Trophoblast cell (in vitro differentiated cells and primary cell): ENCODE results near the gene VSTM4.

Experiments used
- DNase-seq, 2 donors: peaks; one replicate each; pipeline ENCODE4 v3.0.0-alpha.2; 2016
- H2AFZ ChIP-seq: 2 replicates; pipeline ENCODE4 v1.6.1; 2013; ENCODE audit warnings: low read length, moderate library complexity, mild to moderate bottlenecking; ENCODE audit not compliant: insufficient read depth, poor library complexity
- H2AK5ac ChIP-seq: 2 replicates; pipeline ENCODE4 v1.6.1; 2013; ENCODE audit warnings: mild to moderate bottlenecking, low read length
- H2BK120ac ChIP-seq: 2 replicates; pipeline ENCODE4 v1.6.1; 2013; ENCODE audit warnings: low read length, mild to moderate bottlenecking, moderate library complexity; ENCODE audit not compliant: insufficient read depth, poor library complexity
- H2BK12ac ChIP-seq: 2 replicates; pipeline ENCODE4 v1.6.1; 2013; ENCODE audit warnings: mild to moderate bottlenecking, low read length, moderate library complexity
- H2BK5ac ChIP-seq: 2 replicates; pipeline ENCODE4 v1.6.1; 2013; ENCODE audit warnings: low read length, low read depth, moderate library complexity, mild to moderate bottlenecking; ENCODE audit not compliant: poor library complexity
- H3K14ac ChIP-seq: 2 replicates; pipeline ENCODE4 v1.6.1; 2013; ENCODE audit warnings: mild to moderate bottlenecking, low read length
- H3K18ac ChIP-seq: 2 replicates; pipeline ENCODE4 v1.6.1; 2013; ENCODE audit warnings: mild to moderate bottlenecking, low read length
- H3K23ac ChIP-seq: 2 replicates; pipeline ENCODE4 v1.6.1; 2013; ENCODE audit warnings: low read length
- H3K27ac ChIP-seq: 2 replicates; pipeline ENCODE4 v1.5.1; 2013; ENCODE audit warnings: low read depth, mild to moderate bottlenecking, inconsistent platforms, low read length, moderate library complexity
- H3K27me3 ChIP-seq: 2 replicates; pipeline ENCODE4 v1.6.1; 2013; ENCODE audit warnings: inconsistent platforms, mild to moderate bottlenecking, low read length, moderate library complexity; ENCODE audit not compliant: insufficient read depth
- H3K36me3 ChIP-seq, 2 experiments: 1 replicate in 1 of 2; 2 replicates in 1 of 2; pipeline ENCODE4 v1.6.1; 2013; ENCODE audit warnings: low read length in 2 of 2, mild to moderate bottlenecking in 2 of 2, moderate library complexity in 1 of 2; ENCODE audit not compliant: insufficient read depth in 2 of 2, control insufficient read depth in 1 of 2
- H3K4ac ChIP-seq: 2 replicates; pipeline ENCODE4 v1.6.1; 2013; ENCODE audit warnings: low read depth, mild to moderate bottlenecking, low read length, moderate library complexity
- H3K4me1 ChIP-seq, 2 experiments: 1 replicate in 1 of 2; 2 replicates in 1 of 2; pipeline ENCODE4 v1.6.1; 2013; ENCODE audit warnings: low read length in 2 of 2, mild to moderate bottlenecking in 2 of 2, moderate library complexity in 1 of 2; ENCODE audit not compliant: insufficient read depth in 2 of 2, control insufficient read depth in 1 of 2
- H3K4me2 ChIP-seq: 2 replicates; pipeline ENCODE4 v1.6.1; 2013; ENCODE audit warnings: inconsistent platforms, mild to moderate bottlenecking, low read length, moderate library complexity
- H3K4me3 ChIP-seq: 2 replicates; pipeline ENCODE4 v1.5.1; 2013; ENCODE audit warnings: mild to moderate bottlenecking, low read depth, low read length, inconsistent platforms
- H3K79me1 ChIP-seq: one replicate; pipeline ENCODE4 v1.6.1; 2013; ENCODE audit warnings: low read length
- H3K79me2 ChIP-seq: 2 replicates; pipeline ENCODE4 v1.6.1; 2013; ENCODE audit warnings: low read length, mild to moderate bottlenecking; ENCODE audit not compliant: control insufficient read depth, insufficient read depth, poor library complexity
- H3K9ac ChIP-seq: 2 replicates; pipeline ENCODE4 v1.6.1; 2013; ENCODE audit warnings: mild to moderate bottlenecking, low read length
- H3K9me3 ChIP-seq: 2 replicates; pipeline ENCODE4 v1.6.1; 2013; ENCODE audit warnings: low read depth, mild to moderate bottlenecking, control low read depth, inconsistent platforms, low read length; ENCODE audit not compliant: insufficient read depth
- H4K12ac ChIP-seq: 2 replicates; pipeline ENCODE4 v1.6.1; 2013; ENCODE audit warnings: low read depth, mild to moderate bottlenecking, low read length, moderate library complexity
- H4K8ac ChIP-seq: 2 replicates; pipeline ENCODE4 v1.6.1; 2013; ENCODE audit warnings: low read depth, mild to moderate bottlenecking, low read length, moderate library complexity
- H4K91ac ChIP-seq: one replicate; pipeline ENCODE4 v1.6.1; 2013; ENCODE audit warnings: low read depth, mild to moderate bottlenecking, low read length, moderate library complexity
- WGBS: extraction: QIAGEN DNeasy Blood & Tissue Kit; methylation state at CpG from one replicate; pipeline ENCODE4 v1.1.7; 2013; ENCODE audit warnings: missing lambda C conversion rate; ENCODE audit not compliant: insufficient read length, insufficient coverage; ENCODE audit errors: extremely low coverage; 5-methylcytosine and 5-hydroxymethylcytosine counted together

VSTM4 gene

GRCh38 chr10:49144058-49144720 is 28.9 kb upstream of the VSTM4 start:
- H3K27ac ChIP-seq, result no peak overlapping the region
- no peak overlapping the region for H3K14ac ChIP-seq
- no peak overlapping the region for H2AK5ac ChIP-seq
- no peaks in the 10 kb centered on the region for H3K4me1 ChIP-seq
- H4K91ac ChIP-seq, result no peak overlapping the region
- H3K4me3 ChIP-seq, result no peak overlapping the region
- no peak overlapping the region for H3K18ac ChIP-seq
- no peak overlapping the region for H4K8ac ChIP-seq
- WGBS, result no CpG with 5 or more reads among the region's 2 CpGs
- H3K9ac ChIP-seq, result no peak overlapping the region
- no peak overlapping the region for H2AFZ ChIP-seq
- no peak for DNase-seq
- H3K23ac ChIP-seq, result no peak overlapping the region
- H3K9me3 ChIP-seq, result peaks cover 2% of the 10 kb centered on the region
- no peak overlapping the region for H3K4ac ChIP-seq
- H3K27me3 ChIP-seq, result no peaks in the 10 kb centered on the region
- H2BK5ac ChIP-seq, result no peak overlapping the region
- no peak overlapping the region for H2BK120ac ChIP-seq
- H3K36me3 ChIP-seq, result no peaks in the 10 kb centered on the region
- no peaks in the 10 kb centered on the region for H3K79me2 ChIP-seq
- no peak overlapping the region for H4K12ac ChIP-seq
- no peaks in the 10 kb centered on the region for H3K79me1 ChIP-seq
- H3K4me2 ChIP-seq, result no peak overlapping the region
- H2BK12ac ChIP-seq, result no peak overlapping the region

- Histone ChIP-seq H2BK120ac (no peak overlapping the region), H3K4ac (no peak overlapping the region), H3K4me1 (no peaks in the 10 kb centered on the region), H3K79me1 (no peaks in the 10 kb centered on the region), H3K9me3 (peaks cover 2% of the 10 kb centered on the region), H3K23ac (no peak overlapping the region), H3K27me3 (no peaks in the 10 kb centered on the region), H3K4me2 (no peak overlapping the region), H3K4me3 (no peak overlapping the region), H2AFZ (no peak overlapping the region), H2AK5ac (no peak overlapping the region), H4K12ac (no peak overlapping the region), H3K9ac (no peak overlapping the region), H2BK5ac (no peak overlapping the region), H4K91ac (no peak overlapping the region), H4K8ac (no peak overlapping the region), H3K36me3 (no peaks in the 10 kb centered on the region), H3K14ac (no peak overlapping the region), H3K27ac (no peak overlapping the region), H3K79me2 (no peaks in the 10 kb centered on the region), H3K18ac (no peak overlapping the region), H2BK12ac (no peak overlapping the region)
- no peak for DNase-seq
These were observed 27.9 kb upstream of the VSTM4 start for GRCh38 chr10:49143249-49143648.

GRCh38 chr10:49141541-49142332 is 26.4 kb upstream of the VSTM4 start:
- H3K79me1 ChIP-seq, result no peaks in the 10 kb centered on the region
- no peak overlapping the region for H2BK120ac ChIP-seq
- H3K9ac ChIP-seq, result no peak overlapping the region
- H3K18ac ChIP-seq, result no peak overlapping the region
- no peaks in the 10 kb centered on the region for H3K36me3 ChIP-seq
- no peak overlapping the region for H4K12ac ChIP-seq
- no peaks in the 10 kb centered on the region for H3K79me2 ChIP-seq
- DNase-seq, result no peak
- no peak overlapping the region for H3K27ac ChIP-seq
- H3K9me3 ChIP-seq, result peaks cover 2% of the 10 kb centered on the region
- H2BK5ac ChIP-seq, result no peak overlapping the region
- H2AK5ac ChIP-seq, result no peak overlapping the region
- H4K91ac ChIP-seq, result no peak overlapping the region
- no peak overlapping the region for H2AFZ ChIP-seq
- no peak overlapping the region for H3K14ac ChIP-seq
- H2BK12ac ChIP-seq, result no peak overlapping the region
- H4K8ac ChIP-seq, result no peak overlapping the region
- H3K23ac ChIP-seq, result no peak overlapping the region
- H3K4ac ChIP-seq, result no peak overlapping the region
- no CpG with 5 or more reads among the region's 5 CpGs for WGBS
- H3K4me3 ChIP-seq, result no peak overlapping the region
- H3K4me2 ChIP-seq, result no peak overlapping the region
- H3K27me3 ChIP-seq, result no peaks in the 10 kb centered on the region
- H3K4me1 ChIP-seq, result no peaks in the 10 kb centered on the region

GRCh38 chr10:49140304-49141177 is 25.2 kb upstream of the VSTM4 start:
- H3K79me1 ChIP-seq, result no peaks in the 10 kb centered on the region
- H2AFZ ChIP-seq, result no peak overlapping the region
- H3K4me1 ChIP-seq, result no peaks in the 10 kb centered on the region
- H3K4me2 ChIP-seq, result no peak overlapping the region
- no peaks in the 10 kb centered on the region for H3K27me3 ChIP-seq
- H2BK120ac ChIP-seq, result no peak overlapping the region
- H2BK5ac ChIP-seq, result no peak overlapping the region
- H3K36me3 ChIP-seq, result no peaks in the 10 kb centered on the region
- H4K12ac ChIP-seq, result no peak overlapping the region
- no peak overlapping the region for H2BK12ac ChIP-seq
- no peaks in the 10 kb centered on the region for H3K79me2 ChIP-seq
- no peak overlapping the region for H3K4ac ChIP-seq
- WGBS, result no CpG with 5 or more reads among the region's 5 CpGs
- no peak overlapping the region for H3K23ac ChIP-seq
- H4K91ac ChIP-seq, result no peak overlapping the region
- H3K14ac ChIP-seq, result no peak overlapping the region
- H3K4me3 ChIP-seq, result no peak overlapping the region
- no peaks in the 10 kb centered on the region for H3K9me3 ChIP-seq
- no peak for DNase-seq
- H3K9ac ChIP-seq, result no peak overlapping the region
- H2AK5ac ChIP-seq, result no peak overlapping the region
- no peak overlapping the region for H3K18ac ChIP-seq
- no peak overlapping the region for H3K27ac ChIP-seq
- H4K8ac ChIP-seq, result no peak overlapping the region
